SIG-M5 treated with dmso at 0.1 percent for 504 hours (cell line): ENCODE measurements around the gene WWC1.
"Not testable (repeated sequence)": the region's sequence is repeated elsewhere in the genome, so short reads cannot be mapped to it uniquely, and the experiment has no call there.

ENCODE experiments used
- DNase-seq: peaks from one replicate; lab custom pipeline; 2025; ENCODE audit not compliant: unreplicated experiment; lab: John Stamatoyannopoulos, UW

Gene WWC1

GRCh38 chr5:168329302-168329701 is 37.9 kb downstream of the WWC1 start:
- DNase-seq: no peak

DNA sequence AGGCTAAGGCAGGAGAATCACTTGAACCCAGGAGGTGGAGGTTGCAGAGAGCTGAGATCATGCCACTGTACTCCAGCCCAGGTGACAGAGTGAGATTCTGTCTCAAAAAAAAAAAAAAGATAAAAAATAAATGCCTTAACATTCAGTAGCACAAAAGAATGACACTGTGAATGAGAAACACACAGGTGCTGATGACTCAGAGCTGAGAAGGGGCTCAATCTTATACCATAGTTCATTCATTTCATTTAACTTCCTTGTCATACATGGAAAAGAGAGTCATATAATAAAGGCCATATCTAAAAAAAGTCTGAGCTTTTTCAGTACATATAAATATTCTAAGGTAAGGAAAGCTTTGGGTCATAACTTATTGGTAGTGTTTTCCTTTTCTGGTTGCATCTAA is 40.6 kb downstream of the WWC1 start:
- DNase-seq: no peak

GRCh38 chr5:168334280-168334679 is 42.8 kb downstream of the WWC1 start:
- no peak for DNase-seq

GRCh38 chr5:168334695-168335094 is 43.2 kb downstream of the WWC1 start:
- DNase-seq: peak; percentile 22

DNA sequence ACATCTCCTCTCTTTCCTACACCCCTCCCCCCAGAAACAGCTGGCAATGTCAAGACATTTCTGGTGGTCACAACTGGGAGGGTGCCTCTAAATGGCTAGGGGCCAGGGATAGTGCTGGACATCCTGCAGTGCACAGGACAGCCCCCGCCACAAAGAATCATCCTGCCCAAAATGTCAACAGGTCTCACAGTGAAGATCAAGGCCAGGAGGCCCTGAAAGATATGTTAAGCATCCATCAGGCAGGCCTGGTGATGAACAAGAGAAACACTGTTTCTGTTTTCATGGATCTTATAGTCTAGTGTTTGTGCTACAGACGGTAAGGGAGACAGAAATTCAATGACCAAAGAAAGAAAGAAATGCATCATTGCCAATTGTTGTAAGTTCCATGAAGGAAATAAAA is 45.9 kb downstream of the WWC1 start:
- no peak for DNase-seq

DNA sequence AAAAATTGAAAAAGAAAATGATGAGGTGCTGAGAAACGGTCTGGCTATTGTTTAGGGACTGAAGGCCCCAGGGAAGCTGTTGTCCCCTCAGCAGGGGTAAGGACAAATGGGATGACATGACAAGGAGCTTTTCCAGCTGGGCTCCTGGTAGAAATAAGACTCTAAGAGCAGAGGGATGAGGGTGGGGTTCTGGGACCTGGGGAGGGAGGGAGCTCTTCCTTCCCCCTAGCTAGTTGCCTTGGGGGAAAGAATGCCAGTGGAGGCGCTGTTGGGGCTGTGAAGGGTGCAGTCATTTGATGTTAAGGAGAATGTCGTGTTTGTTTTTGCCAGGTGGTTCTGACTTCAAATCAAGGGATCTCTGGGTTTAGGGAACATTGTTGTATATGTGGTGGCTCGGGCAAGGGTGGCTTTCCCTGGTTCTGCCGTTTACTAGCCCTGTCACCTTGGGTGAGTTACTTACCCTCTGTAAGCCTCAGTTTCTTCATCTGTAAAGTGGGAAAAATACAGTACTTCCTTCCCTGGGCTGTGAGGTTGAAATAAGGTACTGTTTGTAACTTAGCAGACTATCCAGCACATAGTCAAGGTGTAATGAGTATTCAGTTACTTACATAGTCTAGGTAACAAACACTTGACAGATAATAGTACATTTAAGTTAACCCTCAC is 47.8 kb downstream of the WWC1 start:
- DNase-seq: no peak

- DNase-seq: not testable (repeated sequence)
Measured at GRCh38 chr5:168339772-168340140, 48.3 kb downstream of the WWC1 start.

GRCh38 chr5:168340487-168340886 is 49.0 kb downstream of the WWC1 start:
- no peak for DNase-seq

GRCh38 chr5:168341178-168341577 is 49.7 kb downstream of the WWC1 start:
- no peak for DNase-seq

GRCh38 chr5:168342151-168342825 is 50.8 kb downstream of the WWC1 start:
- no peak for DNase-seq

- DNase-seq: no peak
Measured at GRCh38 chr5:168342985-168343384, 51.5 kb downstream of the WWC1 start.

DNA sequence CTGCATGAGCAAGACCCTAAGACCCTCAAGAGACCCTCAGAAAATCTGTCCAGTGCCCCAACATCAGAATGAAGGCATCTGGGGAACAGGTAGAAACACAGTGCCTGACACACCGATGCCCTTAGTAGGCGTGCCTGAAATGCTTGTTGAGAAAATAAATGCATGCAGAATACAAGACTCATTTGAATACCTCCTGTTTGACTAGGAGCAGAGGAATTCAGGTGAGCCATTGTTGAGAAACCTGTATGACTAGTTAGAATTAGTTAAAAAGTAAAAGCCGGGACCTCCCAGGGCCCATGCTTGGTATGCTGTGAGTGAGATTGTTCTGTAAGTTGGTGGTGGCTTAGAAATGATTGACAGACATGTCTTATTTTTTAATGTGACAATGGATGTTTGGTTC is 55.0 kb downstream of the WWC1 start:
- DNase-seq: peak; percentile 58

DNA sequence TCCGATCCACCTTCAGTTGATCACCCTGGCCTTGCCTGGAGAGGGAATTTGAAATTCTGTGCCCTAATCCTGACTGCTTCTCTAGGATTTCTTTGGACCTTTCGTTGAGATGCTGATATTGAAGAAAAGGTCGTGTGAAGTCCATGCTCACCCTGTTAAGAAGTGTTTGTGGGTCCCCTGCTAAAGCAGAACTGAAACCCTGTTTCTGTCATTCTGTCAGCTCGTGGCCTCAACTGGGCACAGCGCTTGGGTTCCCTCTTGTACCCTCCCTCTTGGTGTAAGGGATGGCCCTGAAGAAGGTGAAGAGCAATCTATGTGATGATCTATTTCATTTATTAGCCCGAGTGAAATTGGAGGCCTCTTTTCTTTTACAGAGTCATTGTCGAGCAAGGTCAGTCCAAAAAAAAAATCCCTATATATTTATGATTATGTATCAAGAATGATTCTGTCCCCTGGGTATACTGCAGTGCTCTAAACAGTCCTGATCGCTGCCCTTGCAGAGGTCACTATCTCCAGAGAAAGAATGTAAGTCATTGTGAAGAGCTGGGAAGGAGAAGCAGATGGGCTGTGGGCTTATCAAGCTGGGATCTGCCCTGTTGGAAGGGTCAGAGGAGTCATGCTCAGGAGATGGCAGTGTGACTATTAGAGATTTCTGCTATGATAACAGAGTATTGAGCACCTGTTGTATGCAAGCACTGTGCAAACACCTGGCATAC is 56.1 kb downstream of the WWC1 start:
- DNase-seq: no peak

- no peak for DNase-seq
Measured at GRCh38 chr5:168348084-168348414, 56.6 kb downstream of the WWC1 start.

GRCh38 chr5:168350315-168350714 is 58.9 kb downstream of the WWC1 start:
- no peak for DNase-seq

- no peak for DNase-seq
Measured at GRCh38 chr5:168353216-168353957, 61.9 kb downstream of the WWC1 start.

DNA sequence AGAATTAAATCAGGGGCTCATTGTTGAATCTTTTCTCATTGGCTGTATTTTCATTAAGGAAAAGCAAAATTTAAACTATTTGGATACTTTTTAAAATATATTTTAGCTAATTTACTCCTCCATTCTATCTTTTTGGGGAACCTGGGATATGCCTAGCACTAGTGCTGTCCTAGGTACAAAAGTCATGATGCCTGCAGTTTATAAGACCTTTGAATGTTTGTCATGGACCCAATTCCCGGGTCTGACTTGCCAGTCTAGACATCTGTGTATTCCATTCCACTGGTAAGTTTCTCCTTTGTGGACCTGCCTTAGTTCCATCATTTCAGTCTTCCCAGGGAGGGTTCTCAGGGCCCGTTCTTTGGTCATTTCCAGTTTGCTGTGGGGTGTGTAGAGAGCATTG is 63.0 kb downstream of the WWC1 start:
- DNase-seq: no peak

- DNase-seq: no peak
Measured at GRCh38 chr5:168356171-168356570, 64.7 kb downstream of the WWC1 start.

DNA sequence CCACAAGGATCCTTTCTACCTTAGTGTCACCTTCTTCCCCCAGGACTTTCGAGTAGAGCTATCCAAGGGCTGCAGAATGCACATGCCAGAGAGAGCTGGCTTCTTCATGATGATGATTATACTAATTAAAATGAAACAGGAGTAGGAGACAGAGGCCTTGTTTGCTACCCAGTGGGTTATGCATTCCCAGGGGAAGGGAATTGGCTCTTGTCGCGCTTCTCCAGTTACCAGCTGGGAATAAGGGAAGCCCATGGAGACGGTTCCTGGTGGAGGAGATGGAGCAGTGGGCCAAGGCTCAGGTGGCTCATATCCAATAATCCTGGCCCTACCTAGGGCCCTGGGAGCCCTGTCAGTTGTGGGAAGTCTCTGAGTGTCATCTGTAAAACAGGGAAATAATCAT is 65.1 kb downstream of the WWC1 start:
- DNase-seq: no peak

DNA sequence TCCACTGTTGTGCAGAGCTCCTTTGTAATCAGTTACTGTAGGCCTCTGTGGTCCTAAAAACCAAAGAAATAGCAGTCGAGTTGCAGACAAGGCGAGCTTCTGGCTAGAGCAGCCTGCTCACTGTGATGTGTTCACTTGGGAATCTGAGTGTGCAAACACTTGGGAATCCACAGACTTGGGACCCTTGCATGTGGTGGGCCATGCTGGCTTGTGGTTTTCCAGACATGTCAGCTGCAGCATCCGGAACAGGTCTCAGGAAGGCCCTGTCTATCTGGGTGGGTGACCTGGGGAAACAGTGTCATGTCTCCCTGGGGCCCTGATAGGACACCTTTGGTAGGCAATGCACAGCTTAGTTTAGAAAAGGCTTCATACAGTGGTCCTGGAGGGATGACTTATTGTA is 66.4 kb downstream of the WWC1 start:
- no peak for DNase-seq

DNA sequence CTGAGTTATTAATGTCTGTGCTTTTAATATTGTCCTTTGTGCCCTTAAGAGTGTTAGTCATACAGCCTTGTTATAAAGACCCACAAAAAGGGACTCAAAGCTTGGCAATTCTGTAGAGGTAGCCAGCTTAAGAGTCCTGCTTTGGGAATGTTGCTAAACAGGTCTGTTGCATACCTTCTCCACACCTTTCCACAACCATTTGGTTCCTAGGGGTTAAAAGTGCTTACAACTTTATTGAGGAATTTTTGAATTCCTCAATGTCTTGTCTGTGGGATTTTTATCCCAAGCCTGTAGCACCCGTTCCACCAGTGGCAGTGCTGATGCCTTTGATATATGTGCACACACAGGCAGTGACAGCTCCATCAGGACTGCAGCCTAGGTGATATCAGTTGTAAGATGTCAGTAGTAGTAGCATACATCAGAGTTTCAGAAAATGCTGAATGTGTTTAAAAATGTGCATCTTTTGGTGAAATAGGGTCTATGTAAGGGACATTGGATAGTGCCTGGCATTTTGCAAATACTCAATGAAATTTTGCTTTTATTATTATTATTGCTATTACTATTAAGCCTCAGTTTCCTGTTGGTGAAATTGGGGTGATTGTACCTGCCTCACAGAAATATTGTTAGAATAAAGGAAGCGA is 68.5 kb downstream of the WWC1 start:
- peak; percentile 35 for DNase-seq
